Measurements from ENCODE around the gene QSER1. TPM values are rescaled to one million over a fixed set of nuclear protein-coding genes. Genes with fewer than 3 reads are reported as not detected.

Gene QSER1
- total and polyA plus RNA-seq, 2 experiments from 2014 or later: 29.4 to 132 TPM

DNA sequence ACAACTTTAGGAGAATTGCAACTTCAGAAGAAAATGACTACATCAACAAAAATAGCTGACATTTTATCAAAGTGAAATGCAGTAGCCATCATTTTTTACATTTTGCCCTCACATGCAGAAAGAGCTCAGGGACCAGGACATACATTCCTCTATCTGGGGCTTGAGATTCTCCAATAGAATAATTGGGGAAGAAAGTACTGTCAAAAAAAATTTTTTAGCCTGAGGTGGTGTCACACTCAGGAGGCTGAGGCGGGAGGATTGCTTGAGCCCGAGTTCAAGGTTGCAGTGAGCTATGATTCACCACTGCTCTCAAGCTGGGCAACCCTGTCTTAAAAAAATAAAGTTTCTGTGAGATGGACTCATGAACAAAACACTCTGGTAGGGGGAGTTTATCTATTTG is 90.9 kb downstream of the QSER1 start:
- H3K4me1 ChIP-seq (ENCODE audit: insufficient read depth): no peaks in the 10 kb centered on the region
- peaks cover 6% of the 10 kb centered on the region; the same call in 2 of the 3 replicates for H3K36me3 Mint-ChIP-seq (ENCODE audit: low read depth)
- no peak overlapping the region for H3K4me3 Mint-ChIP-seq
- H3K27ac ChIP-seq (ENCODE audit: low read depth): peak overlapping the region; percentile 21; the same call in 1 of the 2 replicates
- no peaks in the 10 kb centered on the region; the same call in 2 of the 3 replicates for H3K4me1 Mint-ChIP-seq
- TF ChIP-seq NANOG (IDR thresholded peaks at IDR 0.05; ENCODE audit: borderline replicate concordance): no peak
- TF ChIP-seq CREB1 (CRISPR knock-in tag; IDR thresholded peaks at IDR 0.05; ENCODE audit: low read depth): no peak
- TF ChIP-seq EZH2phosphoT487 (IDR thresholded peaks at IDR 0.05; ENCODE audit: unreplicated experiment): no peak
- TF ChIP-seq, protein P1, sequence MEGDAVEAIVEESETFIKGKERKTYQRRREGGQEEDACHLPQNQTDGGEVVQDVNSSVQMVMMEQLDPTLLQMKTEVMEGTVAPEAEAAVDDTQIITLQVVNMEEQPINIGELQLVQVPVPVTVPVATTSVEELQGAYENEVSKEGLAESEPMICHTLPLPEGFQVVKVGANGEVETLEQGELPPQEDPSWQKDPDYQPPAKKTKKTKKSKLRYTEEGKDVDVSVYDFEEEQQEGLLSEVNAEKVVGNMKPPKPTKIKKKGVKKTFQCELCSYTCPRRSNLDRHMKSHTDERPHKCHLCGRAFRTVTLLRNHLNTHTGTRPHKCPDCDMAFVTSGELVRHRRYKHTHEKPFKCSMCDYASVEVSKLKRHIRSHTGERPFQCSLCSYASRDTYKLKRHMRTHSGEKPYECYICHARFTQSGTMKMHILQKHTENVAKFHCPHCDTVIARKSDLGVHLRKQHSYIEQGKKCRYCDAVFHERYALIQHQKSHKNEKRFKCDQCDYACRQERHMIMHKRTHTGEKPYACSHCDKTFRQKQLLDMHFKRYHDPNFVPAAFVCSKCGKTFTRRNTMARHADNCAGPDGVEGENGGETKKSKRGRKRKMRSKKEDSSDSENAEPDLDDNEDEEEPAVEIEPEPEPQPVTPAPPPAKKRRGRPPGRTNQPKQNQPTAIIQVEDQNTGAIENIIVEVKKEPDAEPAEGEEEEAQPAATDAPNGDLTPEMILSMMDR (conservative IDR thresholded peaks at IDR 0.05; ENCODE audit: low read depth in 2 of 2): no peak
- no peak for TF ChIP-seq EZH2 (IDR thresholded peaks at IDR 0.05; ENCODE audit: low read depth, unreplicated experiment)
- TF ChIP-seq ETS1 (IDR thresholded peaks at IDR 0.05): no peak
- no peak for TF ChIP-seq JUNB (IDR thresholded peaks at IDR 0.05; ENCODE audit: unreplicated experiment)
- no peak for TF ChIP-seq ZNF114 (CRISPR knock-in tag; IDR thresholded peaks at IDR 0.05)
- TF ChIP-seq POLR2AphosphoS5 (IDR thresholded peaks at IDR 0.05; ENCODE audit: low read depth): no peak
- TF ChIP-seq REST (IDR thresholded peaks at IDR 0.05; ENCODE audit: unreplicated experiment): no peak
- H3K4me3 ChIP-seq: no peak overlapping the region
- DNase-seq (ENCODE audit: low spot score) (no peak), ATAC-seq (no peak)
- no peak overlapping the region for H3K4me2 ChIP-seq
- H3K27ac Mint-ChIP-seq: no peak overlapping the region
- no peaks in the 10 kb centered on the region; the same call in 2 of the 3 replicates for H3K9me3 Mint-ChIP-seq
- H3F3A ChIP-seq (replicated peaks; ENCODE audit: low read depth): 0 out of 2 replicates have a peak, but pooled peaks cover 8% of the 10 kb centered on the region
- H4K20me1 ChIP-seq (replicated peaks; ENCODE audit: insufficient read depth): no peaks in the 10 kb centered on the region
- no peaks in the 10 kb centered on the region for H3K79me2 ChIP-seq (replicated peaks; ENCODE audit: insufficient read depth)
- no peaks in the 10 kb centered on the region for H3K9me2 ChIP-seq (ENCODE audit: insufficient read depth)
- no peak overlapping the region for H2AFZ ChIP-seq
- no peaks in the 10 kb centered on the region for H3K27me3 ChIP-seq (ENCODE audit: insufficient read depth)
- H3K36me3 ChIP-seq (ENCODE audit: insufficient read depth): 0 out of 2 replicates have a peak, but pooled peaks cover 6% of the 10 kb centered on the region
- H3K27me3 Mint-ChIP-seq (ENCODE audit: insufficient read depth, low read depth, poor library complexity): peaks cover 18% of the 10 kb centered on the region

Data from GM23338 (cell line).